Cardiac fibroblast (primary cell): Measurements from ENCODE around the gene CPM.

Experiments used
- DNase-seq, 2 donors: peaks; one replicate each; pipeline versions ENCODE4 v3.0.0 to v3.0.0-alpha.2; 2010; ENCODE audit warnings: low read depth in 2 of 2
- H3K4me3 ChIP-seq, 2 donors: replicated peaks in 1 of 2; 1 replicate in 1 of 2; 2 replicates in 1 of 2; pipeline ENCODE4 v1.5.1; 2011; ENCODE audit warnings: low read depth in 2 of 2, low read length in 2 of 2, mild to moderate bottlenecking in 2 of 2, moderate library complexity in 1 of 2
- CTCF ChIP-seq: IDR thresholded peaks from one replicate; pipeline ENCODE4 v1.5.1; 2011; ENCODE audit warnings: low read depth, mild to moderate bottlenecking, low read length, inconsistent platforms

Gene CPM

GRCh38 chr12:68891141-68891540 lies 41.8 kb downstream of the CPM start:
- no peak for TF ChIP-seq CTCF
- H3K4me3 ChIP-seq, result no peak overlapping the region
- DNase-seq, result no peak

DNA sequence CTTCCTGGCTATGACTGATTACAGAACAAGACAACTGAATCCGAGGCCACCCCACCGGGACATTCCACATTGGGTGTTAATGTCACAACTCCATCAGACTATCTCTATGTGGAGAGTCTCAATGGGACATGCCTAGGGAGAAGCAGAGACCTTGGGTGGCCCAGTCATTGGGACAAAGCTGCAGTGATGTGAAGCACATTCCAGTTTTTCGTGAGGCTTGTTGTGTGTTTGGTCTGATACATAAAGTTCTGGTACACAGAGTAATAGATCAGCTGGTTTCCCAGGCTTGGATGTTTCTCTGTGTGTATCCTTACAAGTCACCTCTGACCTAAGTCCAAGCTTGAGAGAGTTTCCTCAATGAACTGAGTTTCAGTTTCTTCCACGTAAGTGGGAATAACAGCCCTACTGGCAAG lies 42.3 kb downstream of the CPM start:
- peak in 1 of 2 donors; percentile 39 for DNase-seq
- TF ChIP-seq CTCF, result no peak
- no peak overlapping the region for H3K4me3 ChIP-seq

DNA sequence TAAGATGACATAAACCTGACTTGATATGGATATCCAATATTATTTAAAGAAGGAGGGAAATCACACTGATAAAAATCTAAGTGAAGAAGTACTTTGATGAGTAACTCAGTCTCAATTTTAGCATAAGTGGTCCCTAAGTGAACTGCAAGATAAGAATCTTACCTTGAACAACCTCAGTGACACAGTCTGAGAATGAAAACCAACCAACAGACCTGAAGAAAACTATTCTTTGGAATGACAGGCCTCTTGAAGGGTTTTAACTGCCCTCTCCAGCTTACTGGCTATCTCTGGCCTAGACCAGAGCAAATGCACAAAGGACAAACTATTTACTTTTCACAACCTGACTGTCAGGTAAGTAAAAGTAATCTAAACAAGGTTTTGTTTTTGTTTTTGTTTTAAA lies 44.7 kb downstream of the CPM start:
- no peak for DNase-seq
- TF ChIP-seq CTCF, result no peak
- H3K4me3 ChIP-seq, result no peak overlapping the region

DNA sequence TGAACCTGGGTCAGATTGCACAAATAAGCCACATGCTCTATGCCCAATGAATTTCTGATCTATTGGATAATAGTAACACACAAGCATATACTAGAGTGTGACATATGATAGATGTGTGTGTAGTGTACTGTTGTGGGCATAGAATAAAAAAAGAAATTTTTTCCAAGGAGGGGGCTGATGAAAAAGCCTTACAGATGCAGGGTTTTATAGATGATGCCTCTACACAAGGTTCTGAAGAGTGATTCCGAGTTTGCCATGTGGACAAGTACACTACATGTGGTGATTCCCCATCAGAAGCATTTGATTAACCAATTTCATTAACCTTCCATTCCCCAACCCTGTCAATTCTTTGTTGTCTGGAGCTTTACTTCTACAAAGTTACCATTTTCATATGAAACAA lies 45.3 kb downstream of the CPM start:
- no peak for TF ChIP-seq CTCF
- no peak overlapping the region for H3K4me3 ChIP-seq
- no peak for DNase-seq

DNA sequence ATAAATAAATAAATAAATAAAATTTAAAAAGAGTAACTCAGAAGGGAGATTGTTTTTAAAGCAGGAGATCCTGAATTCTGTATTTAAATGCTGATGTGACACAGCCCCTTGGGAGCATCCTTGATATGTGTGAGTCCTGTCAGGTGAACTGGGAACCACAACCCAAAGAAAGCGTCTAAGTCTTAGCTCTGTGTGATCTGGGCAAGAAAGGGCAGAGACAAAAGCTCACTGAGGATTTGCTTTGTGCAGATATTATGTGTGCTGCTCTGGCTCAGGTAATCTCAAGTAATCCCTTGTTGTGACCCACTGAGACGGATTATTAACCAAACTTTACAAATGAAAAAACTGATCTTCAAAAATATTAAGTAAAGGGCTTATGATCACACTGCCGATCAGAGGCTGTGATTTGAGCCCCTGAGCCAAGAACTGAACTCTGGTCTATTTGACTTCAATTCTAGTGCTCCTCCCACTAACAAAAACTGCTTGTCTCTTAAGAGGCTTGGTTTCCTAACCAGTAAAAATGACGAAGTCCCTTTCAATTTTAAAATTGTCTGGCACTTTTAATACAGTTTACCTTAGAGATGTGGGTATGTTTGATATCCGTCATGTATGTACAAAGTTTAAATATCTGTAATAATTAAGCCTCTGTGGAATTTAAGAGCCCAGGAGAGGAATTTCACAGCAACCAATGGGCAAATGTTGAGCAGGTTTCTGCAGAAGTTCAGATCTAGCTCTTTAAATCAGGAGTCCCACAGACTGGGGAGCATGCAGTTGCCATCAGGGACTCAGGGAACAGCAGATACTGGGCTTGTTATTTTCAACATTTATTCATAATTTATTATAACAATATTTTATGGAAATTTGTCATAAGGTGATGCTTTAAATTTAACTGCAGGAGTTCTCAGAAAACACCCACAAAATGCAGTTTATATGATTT lies 46.1 kb downstream of the CPM start:
- no peak overlapping the region for H3K4me3 ChIP-seq
- no peak for DNase-seq

DNA sequence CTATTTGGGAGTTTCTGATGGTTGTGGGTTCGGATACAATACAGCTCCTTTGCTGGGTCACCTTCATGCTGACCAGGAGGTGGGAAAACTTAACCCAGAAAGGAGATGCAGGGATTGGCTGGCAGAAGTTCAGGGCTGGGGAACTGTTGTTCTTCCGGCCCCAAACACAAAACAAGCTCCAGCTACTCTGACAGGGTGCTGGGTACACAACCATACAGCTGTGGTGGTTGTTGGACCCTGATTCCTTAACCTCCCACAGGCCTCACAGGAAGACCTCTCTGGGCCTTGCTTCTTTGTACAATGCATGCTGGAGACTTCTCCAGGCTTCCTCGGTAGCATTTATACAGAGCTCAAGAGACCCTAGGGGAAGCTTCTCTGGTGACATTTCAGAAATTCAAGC lies 47.6 kb downstream of the CPM start:
- H3K4me3 ChIP-seq, result no peak overlapping the region
- TF ChIP-seq CTCF, result no peak
- DNase-seq, result no peak

More for the DNA sequence above, 46.1 kb downstream of the CPM start:
- TF ChIP-seq CTCF, result no peak
